Mesenteric fat pad (tissue), 1 donor: ENCODE measurements around the gene RNF5. TPM values are rescaled to one million over a fixed set of nuclear protein-coding genes. Genes with fewer than 3 reads are reported as not detected.
A peak's percentile ranks its signal among the peaks of the same experiment; 100 is the strongest.
"Not testable (repeated sequence)": the region's sequence is repeated elsewhere in the genome, so short reads cannot be mapped to it uniquely, and the experiment has no call there.

ENCODE experiments used
- DNase-seq: peaks from one replicate; pipeline ENCODE4 v3.0.0-alpha.2; 2020; ENCODE audit warnings: low spot score
- microRNA-seq: library from miRNA; unstranded; fragments of <30 nt; microRNA quantifications from one replicate; pipeline ENCODE4 v1.2.0, GENCODE V29; 2020; ENCODE audit warnings: borderline number of aligned reads
- total RNA-seq: library from RNA; stranded (reverse); fragmentation: NEBNext Ultra II Directional; extraction: Animal tissue kit (Norgen Biotek cat#: 25700); gene quantifications from one replicate; pipeline ENCODE4 v1.2.1, GENCODE V29; 2021
- donor health status: DM: yes; HTN: yes; CAD: no.

RNF5 gene
- total RNA-seq, 1 donor from 2014 or later = 32.3 TPM

DNA sequence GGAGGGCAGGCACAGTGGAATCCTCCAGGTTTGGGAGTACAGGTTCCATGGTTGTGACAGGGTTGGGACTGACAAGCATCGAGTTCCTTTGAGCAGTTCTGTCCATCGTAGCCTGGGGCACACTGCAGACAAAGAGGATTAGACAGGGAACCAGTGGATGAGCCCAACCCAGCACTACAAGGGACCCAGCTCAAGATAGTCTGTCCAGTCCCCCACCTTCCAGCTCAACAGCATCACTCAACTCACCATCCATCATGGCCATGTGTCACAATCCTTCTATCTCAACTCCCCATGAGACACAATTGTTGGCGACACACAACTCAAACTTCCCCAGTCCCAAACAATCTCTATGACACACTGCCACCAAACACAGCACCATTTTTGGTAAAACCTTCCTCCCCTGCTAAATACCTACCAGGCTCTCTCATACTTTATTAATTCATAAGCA, 26.1 kb downstream of the RNF5 start:
- no peak for DNase-seq

GRCh38 chr6:32208996-32209395, 30.8 kb downstream of the RNF5 start:
- DNase-seq = no peak

GRCh38 chr6:32210191-32210601, 32.0 kb downstream of the RNF5 start:
- no peak for DNase-seq

DNA sequence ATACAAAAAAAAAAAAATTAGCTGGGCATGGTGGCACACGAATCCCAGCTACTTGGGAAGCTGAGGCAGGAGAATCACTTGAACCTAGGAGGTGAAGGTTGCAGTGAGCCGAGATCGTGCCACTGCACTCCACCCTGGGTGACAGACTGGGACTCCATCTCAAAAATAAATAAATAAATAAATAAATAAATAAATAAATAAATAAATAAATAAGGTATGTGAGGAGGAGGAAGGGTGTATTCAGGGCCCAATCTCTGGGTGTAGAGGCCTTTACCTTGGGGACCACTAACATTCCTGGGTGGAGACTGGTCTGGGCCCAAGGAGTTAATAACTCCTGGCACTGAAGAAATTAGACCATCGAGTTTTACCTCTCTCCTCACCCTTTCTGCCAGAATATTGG, 33.2 kb downstream of the RNF5 start:
- DNase-seq = not testable (repeated sequence)

GRCh38 chr6:32212076-32212760, 34.0 kb downstream of the RNF5 start:
- DNase-seq = no peak

GRCh38 chr6:32213649-32214048, 35.4 kb downstream of the RNF5 start:
- no peak for DNase-seq

GRCh38 chr6:32214126-32214525, 35.9 kb downstream of the RNF5 start:
- no peak for DNase-seq

- DNase-seq = peak; percentile 4
Measured at GRCh38 chr6:32215617-32216016, 37.4 kb downstream of the RNF5 start.

DNA sequence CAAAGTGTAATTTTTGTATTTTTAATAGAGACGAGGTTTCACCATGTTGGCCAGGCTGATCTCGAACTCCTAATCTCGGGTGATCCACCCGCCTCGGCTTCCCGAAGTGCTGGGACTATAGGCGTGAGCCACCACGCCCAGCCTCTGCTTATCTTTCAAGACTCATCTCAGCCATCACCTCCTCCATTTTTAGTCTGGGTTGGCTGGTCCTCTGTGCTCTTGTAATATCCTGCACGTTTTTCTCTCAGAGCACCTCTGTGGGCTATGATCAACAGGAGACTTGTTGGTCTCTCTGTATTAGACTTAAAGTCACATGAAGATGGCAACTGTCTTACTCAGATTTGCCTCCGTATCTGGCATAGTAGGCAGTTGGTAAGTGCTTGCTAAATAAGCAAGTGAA, 38.1 kb downstream of the RNF5 start:
- no peak for DNase-seq

- DNase-seq = no peak
Measured at GRCh38 chr6:32216998-32217397, 38.8 kb downstream of the RNF5 start.

DNA sequence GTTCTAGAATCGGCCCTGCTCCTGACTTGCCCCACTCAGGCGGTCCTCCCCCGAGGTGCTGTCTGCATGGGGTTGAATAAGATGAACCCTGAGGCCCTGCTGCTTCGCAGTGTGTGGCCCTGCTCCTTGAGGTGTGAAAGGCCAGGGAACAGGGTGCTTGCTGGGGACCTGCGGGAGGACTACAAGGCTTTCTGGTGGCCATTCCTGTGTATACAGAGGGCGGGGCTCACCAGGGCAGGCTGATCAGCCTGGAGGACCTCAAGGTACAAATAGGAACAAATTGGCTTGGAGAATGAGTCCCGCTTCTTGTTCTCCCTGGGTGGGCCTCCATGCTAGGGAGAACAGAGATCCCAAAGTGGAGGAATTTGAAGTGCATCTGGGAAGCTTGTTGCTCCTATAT, 40.0 kb downstream of the RNF5 start:
- peak; percentile 47 for DNase-seq

GRCh38 chr6:32220021-32220420, 41.8 kb downstream of the RNF5 start:
- peak; percentile 65 for DNase-seq

- peak; percentile 82 for DNase-seq
Measured at GRCh38 chr6:32222333-32223230, 44.4 kb downstream of the RNF5 start.

GRCh38 chr6:32223258-32224235, 45.3 kb downstream of the RNF5 start, which contains the start of gene NOTCH4:
NOTCH4 (minus strand) TSS chr6:32224067; CDS start chr6:32223928, 139 bp downstream.
- peak; percentile 81 for DNase-seq

GRCh38 chr6:32224696-32225095, 46.5 kb downstream of the RNF5 start:
- peak; percentile 33 for DNase-seq

DNA sequence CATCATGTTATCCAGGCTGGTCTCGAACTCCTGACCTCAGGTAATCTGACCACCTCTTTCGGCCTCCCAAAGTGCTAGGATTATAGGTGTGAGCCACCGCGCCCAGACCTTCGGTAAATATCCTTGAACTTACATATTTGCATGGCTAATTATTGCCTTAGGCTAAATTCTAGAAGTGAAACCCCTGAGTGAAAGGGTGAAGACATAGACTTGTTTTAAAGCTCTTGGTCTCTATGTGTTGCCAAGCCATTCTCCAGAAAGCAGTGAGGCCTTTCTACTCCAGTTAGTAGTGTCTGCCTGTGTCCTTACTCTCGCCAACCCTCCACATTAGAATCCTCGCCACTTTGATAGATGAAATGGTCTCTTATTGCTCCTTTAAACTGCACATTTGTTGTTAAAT, 48.2 kb downstream of the RNF5 start:
- peak; percentile 18 for DNase-seq

Small RNA genes within 50 kb of the gene (microRNA-seq; reads per million reads assigned to microRNA genes)
- 2.9 reads per million for gene MIR6721
- not detected for gene MIR6833

Other genes starting within 250 kb of the RNF5 start
- gene CFB, start 232.3 kb upstream of the RNF5 start, total RNA-seq = 38.0 TPM
- gene NELFE, start 219.4 kb upstream of the RNF5 start, total RNA-seq = 59.2 TPM
- 52.5 TPM for gene SKIC2, start 219.2 kb upstream of the RNF5 start, total RNA-seq
- 17.1 TPM for gene DXO, start 206.3 kb upstream of the RNF5 start, total RNA-seq
- 36.2 TPM for gene C4A, start 196.3 kb upstream of the RNF5 start, total RNA-seq
- 32.7 TPM for gene C4B, start 163.6 kb upstream of the RNF5 start, total RNA-seq
- gene CYP21A2, start 140.0 kb upstream of the RNF5 start, total RNA-seq = 0.45 TPM
- 187 TPM for gene TNXB, start 69.1 kb upstream of the RNF5 start, total RNA-seq
- 46.6 TPM for gene ATF6B, start 50.2 kb upstream of the RNF5 start, total RNA-seq
- 4.3 TPM for gene FKBPL, start 48.1 kb upstream of the RNF5 start, total RNA-seq
- gene PRRT1, start 26.5 kb upstream of the RNF5 start, total RNA-seq = 1.0 TPM
- gene PPT2, start 24.3 kb upstream of the RNF5 start, total RNA-seq = 24.4 TPM
- 15.5 TPM for gene EGFL8, start 13.8 kb upstream of the RNF5 start, total RNA-seq
- 39.9 TPM for gene AGPAT1, start 2.3 kb upstream of the RNF5 start, total RNA-seq
- 5.7 TPM for gene AGER, start 5.8 kb downstream of the RNF5 start, total RNA-seq
- 51.5 TPM for gene PBX2, start 11.8 kb downstream of the RNF5 start, total RNA-seq
- 39.2 TPM for gene GPSM3, start 14.2 kb downstream of the RNF5 start, total RNA-seq
- 113 TPM for gene NOTCH4, start 45.7 kb downstream of the RNF5 start, total RNA-seq
- not detected for gene TSBP1, start 193.5 kb downstream of the RNF5 start, total RNA-seq
- not detected for gene BTNL2, start 228.8 kb downstream of the RNF5 start, total RNA-seq